ENCODE data around the gene VEGFC. TPM values are rescaled to one million over a fixed set of nuclear protein-coding genes. Genes with fewer than 3 reads are reported as not detected.

Gene VEGFC
- total RNA-seq, 2 experiments from 2014 or later: not detected

DNA sequence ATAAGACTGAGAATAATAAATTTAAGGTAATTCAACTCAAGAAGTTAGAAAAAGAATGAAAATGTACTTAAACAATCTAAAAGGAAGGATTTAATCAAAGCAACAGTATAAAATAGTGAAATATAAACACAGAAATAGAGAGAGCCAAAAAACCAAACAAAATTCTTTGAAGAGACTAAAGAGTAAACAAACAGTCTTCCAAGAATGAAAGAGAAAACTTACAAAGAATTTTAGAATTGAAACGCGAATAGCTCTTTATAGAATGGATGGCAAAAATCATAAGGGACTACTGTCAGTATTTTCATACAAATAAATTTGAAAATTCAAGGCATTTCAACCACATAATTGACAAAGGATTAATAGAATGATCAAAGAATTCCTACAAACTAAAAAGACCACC lies 41.7 kb downstream of the VEGFC start:
- Mint-ChIP-seq H3K27ac (no peak overlapping the region), H3K27me3 (peaks cover 2% of the 10 kb centered on the region), H3K36me3 (no peaks in the 10 kb centered on the region), H3K9me3 (no peaks in the 10 kb centered on the region), H3K4me1 (ENCODE audit: low read depth) (no peaks in the 10 kb centered on the region), H3K4me3 (no peak overlapping the region)
- no peak for DNase-seq
- ChIA-PET CTCF (no interaction called here), POLR2A (no interaction called here)
- intact Hi-C loops (cut with micrococcal nuclease): no loop called here

- Mint-ChIP-seq H3K9me3 (no peaks in the 10 kb centered on the region), H3K36me3 (no peaks in the 10 kb centered on the region), H3K4me1 (ENCODE audit: low read depth) (no peaks in the 10 kb centered on the region), H3K27me3 (no peaks in the 10 kb centered on the region), H3K27ac (no peak overlapping the region), H3K4me3 (no peak overlapping the region)
- ChIA-PET POLR2A (no interaction called here), CTCF (no interaction called here)
- no peak for DNase-seq
- intact Hi-C loops (cut with micrococcal nuclease): no loop called here
These were observed 45.9 kb downstream of the VEGFC start for GRCh38 chr4:176746846-176747245.

DNA sequence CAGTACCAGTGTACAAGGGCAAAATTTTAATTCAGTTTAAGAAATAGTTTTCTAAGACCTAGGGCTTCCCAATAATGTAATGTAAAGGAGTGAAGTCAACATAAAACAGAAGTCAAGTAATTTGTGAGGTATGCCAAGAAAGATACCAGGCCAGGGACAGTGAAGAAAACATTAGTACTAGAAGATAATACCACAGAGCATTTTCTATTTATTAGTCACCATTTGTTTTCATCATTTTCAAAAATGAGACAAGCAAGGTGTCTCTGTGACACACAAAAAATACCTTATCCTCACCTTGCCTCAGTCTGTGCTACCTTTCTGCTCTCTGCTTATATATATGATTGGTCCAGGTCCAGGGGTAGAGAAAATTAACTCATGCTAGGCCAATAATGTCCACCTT lies 46.8 kb downstream of the VEGFC start:
- H3K27me3 Mint-ChIP-seq: no peaks in the 10 kb centered on the region
- no peaks in the 10 kb centered on the region for H3K36me3 Mint-ChIP-seq
- ChIA-PET POLR2A (no interaction called here), CTCF (no interaction called here)
- intact Hi-C loops (cut with micrococcal nuclease): no loop called here
- no peaks in the 10 kb centered on the region for H3K9me3 Mint-ChIP-seq
- no peak for DNase-seq
- no peaks in the 10 kb centered on the region for H3K4me1 Mint-ChIP-seq (ENCODE audit: low read depth)
- H3K27ac Mint-ChIP-seq: no peak overlapping the region
- no peak overlapping the region for H3K4me3 Mint-ChIP-seq

GRCh38 chr4:176744091-176744490 lies 48.6 kb downstream of the VEGFC start:
- no peak for DNase-seq
- no peaks in the 10 kb centered on the region for H3K9me3 Mint-ChIP-seq
- ChIA-PET POLR2A (no interaction called here), CTCF (interaction anchor here (0.7 kb wide), 1 partner anchor 165 kb away, joined by 5 read pairs; no protein-coding TSS in a partner anchor)
- intact Hi-C loops (cut with micrococcal nuclease): no loop called here
- no peaks in the 10 kb centered on the region for H3K27me3 Mint-ChIP-seq
- no peaks in the 10 kb centered on the region for H3K4me1 Mint-ChIP-seq (ENCODE audit: low read depth)
- H3K36me3 Mint-ChIP-seq: no peaks in the 10 kb centered on the region
- no peak overlapping the region for H3K4me3 Mint-ChIP-seq
- no peak overlapping the region for H3K27ac Mint-ChIP-seq

- ChIA-PET CTCF (no interaction called here), POLR2A (no interaction called here)
- Mint-ChIP-seq H3K27ac (no peak overlapping the region), H3K9me3 (no peaks in the 10 kb centered on the region), H3K27me3 (no peaks in the 10 kb centered on the region), H3K4me1 (ENCODE audit: low read depth) (no peaks in the 10 kb centered on the region), H3K4me3 (no peak overlapping the region), H3K36me3 (no peaks in the 10 kb centered on the region)
- intact Hi-C loops (cut with micrococcal nuclease): no loop called here
- no peak for DNase-seq
These were observed 50.5 kb downstream of the VEGFC start for GRCh38 chr4:176742211-176742610.

- Mint-ChIP-seq H3K4me3 (no peak overlapping the region), H3K4me1 (ENCODE audit: low read depth) (no peaks in the 10 kb centered on the region), H3K36me3 (no peaks in the 10 kb centered on the region), H3K27me3 (no peaks in the 10 kb centered on the region), H3K9me3 (no peaks in the 10 kb centered on the region), H3K27ac (no peak overlapping the region)
- ChIA-PET POLR2A (no interaction called here), CTCF (no interaction called here)
- intact Hi-C loops (cut with micrococcal nuclease): no loop called here
- DNase-seq: no peak
These were observed 51.5 kb downstream of the VEGFC start for GRCh38 chr4:176741253-176741652.

DNA sequence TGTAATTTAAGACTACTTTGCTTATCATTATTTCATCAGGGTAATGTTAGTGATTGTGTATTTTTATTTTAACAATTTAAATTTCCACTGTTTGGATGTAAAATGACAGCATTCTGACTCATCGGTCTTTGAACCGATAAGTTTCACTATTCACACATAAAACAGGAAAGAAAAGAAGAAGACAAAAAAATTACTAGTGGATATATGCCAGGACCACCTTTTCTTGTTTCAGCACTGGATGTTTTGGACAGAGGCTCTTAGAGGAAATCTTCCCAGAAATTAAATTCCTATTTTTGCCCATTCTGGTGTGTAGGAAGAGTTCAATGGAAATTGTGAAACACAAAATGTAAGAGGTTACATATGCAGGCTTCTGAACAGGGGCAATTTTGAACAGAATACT lies 57.4 kb downstream of the VEGFC start:
- POLR2A ChIA-PET: no interaction called here
- CTCF ChIA-PET: no interaction called here
- no peaks in the 10 kb centered on the region for H3K4me1 Mint-ChIP-seq (ENCODE audit: low read depth)
- no peak overlapping the region for H3K27ac Mint-ChIP-seq
- no peaks in the 10 kb centered on the region for H3K9me3 Mint-ChIP-seq
- DNase-seq: no peak
- H3K36me3 Mint-ChIP-seq: no peaks in the 10 kb centered on the region
- no peaks in the 10 kb centered on the region for H3K27me3 Mint-ChIP-seq
- H3K4me3 Mint-ChIP-seq: no peak overlapping the region
- intact Hi-C loops (cut with micrococcal nuclease): no loop called here

- Mint-ChIP-seq H3K27me3 (no peaks in the 10 kb centered on the region), H3K36me3 (no peaks in the 10 kb centered on the region), H3K4me3 (no peak overlapping the region), H3K27ac (no peak overlapping the region), H3K4me1 (ENCODE audit: low read depth) (no peaks in the 10 kb centered on the region), H3K9me3 (no peaks in the 10 kb centered on the region)
- DNase-seq: no peak
- intact Hi-C loops (cut with micrococcal nuclease): no loop called here
- ChIA-PET POLR2A (no interaction called here), CTCF (no interaction called here)
These were observed 58.3 kb downstream of the VEGFC start for GRCh38 chr4:176734461-176734860.

DNA sequence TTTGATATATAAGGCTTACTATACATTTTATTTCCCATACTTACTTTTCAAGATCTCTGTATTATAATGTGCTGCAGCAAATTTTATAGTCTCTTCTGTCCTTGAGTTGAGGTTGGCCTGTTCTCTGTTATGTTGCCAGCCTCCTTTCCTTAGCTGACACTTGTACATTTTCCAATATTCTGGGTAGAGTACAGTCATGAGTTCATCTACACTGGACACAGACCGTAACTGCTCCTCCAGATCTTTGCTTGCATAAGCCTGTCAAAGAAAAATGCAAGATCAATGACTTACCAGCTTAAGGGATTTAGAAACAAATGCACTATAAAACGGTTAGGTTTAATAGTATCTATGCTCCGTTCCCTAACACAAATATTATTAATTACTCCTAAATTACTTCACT lies 63.2 kb downstream of the VEGFC start:
- ChIA-PET POLR2A (no interaction called here), CTCF (no interaction called here)
- Mint-ChIP-seq H3K4me1 (ENCODE audit: low read depth) (no peaks in the 10 kb centered on the region), H3K9me3 (no peaks in the 10 kb centered on the region), H3K27ac (no peak overlapping the region), H3K36me3 (no peaks in the 10 kb centered on the region), H3K27me3 (no peaks in the 10 kb centered on the region), H3K4me3 (no peak overlapping the region)
- intact Hi-C loops (cut with micrococcal nuclease): no loop called here
- no peak for DNase-seq

DNA sequence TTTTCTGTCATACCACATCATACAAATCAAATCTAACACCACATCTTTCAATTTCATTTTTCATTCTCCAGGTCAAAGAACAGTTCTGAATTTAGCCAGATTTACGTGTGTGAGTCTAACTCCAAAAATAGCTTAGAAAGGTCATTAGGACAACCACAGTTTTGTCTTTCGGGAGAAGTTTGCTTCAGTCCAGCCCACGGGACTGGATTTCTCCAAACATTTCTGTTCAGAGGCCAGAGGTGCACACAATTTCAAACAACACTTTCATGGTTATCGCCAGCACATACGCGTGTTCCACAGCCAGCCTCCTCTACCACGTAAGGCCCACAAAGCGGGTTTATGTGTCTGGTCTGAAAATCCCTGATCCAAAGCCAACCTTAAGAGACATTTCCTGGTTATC lies 65.9 kb downstream of the VEGFC start:
- ChIA-PET CTCF (no interaction called here), POLR2A (no interaction called here)
- DNase-seq: no peak
- Mint-ChIP-seq H3K27me3 (no peaks in the 10 kb centered on the region), H3K9me3 (no peaks in the 10 kb centered on the region), H3K36me3 (no peaks in the 10 kb centered on the region), H3K4me1 (ENCODE audit: low read depth) (no peaks in the 10 kb centered on the region), H3K27ac (no peak overlapping the region), H3K4me3 (no peak overlapping the region)
- intact Hi-C loops (cut with micrococcal nuclease): no loop called here

DNA sequence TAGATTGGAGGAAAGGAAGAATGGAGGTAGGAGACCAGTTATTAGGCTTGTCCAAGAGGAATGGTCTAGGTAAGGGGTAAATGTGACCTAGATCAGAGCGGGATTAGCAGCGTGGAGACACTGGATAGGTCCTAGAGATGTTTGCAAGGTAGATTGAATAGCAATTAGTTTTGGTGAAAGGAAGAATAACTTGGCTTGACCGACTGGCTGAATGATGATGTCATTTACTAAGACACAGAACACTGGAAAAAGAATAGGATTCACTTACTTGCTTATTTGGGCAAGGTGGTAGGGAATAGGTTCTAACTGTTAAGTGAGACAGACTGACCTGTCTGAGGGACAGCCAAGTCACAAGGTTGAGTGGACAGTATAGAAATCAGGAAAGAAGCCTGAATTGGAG lies 71.3 kb downstream of the VEGFC start:
- ChIA-PET POLR2A (no interaction called here), CTCF (no interaction called here)
- no peaks in the 10 kb centered on the region for H3K4me1 Mint-ChIP-seq (ENCODE audit: low read depth)
- DNase-seq: no peak
- no peaks in the 10 kb centered on the region for H3K27me3 Mint-ChIP-seq
- H3K27ac Mint-ChIP-seq: no peak overlapping the region
- intact Hi-C loops (cut with micrococcal nuclease): no loop called here
- no peak overlapping the region for H3K4me3 Mint-ChIP-seq
- H3K9me3 Mint-ChIP-seq: no peaks in the 10 kb centered on the region
- no peaks in the 10 kb centered on the region for H3K36me3 Mint-ChIP-seq

- DNase-seq: no peak
- no peaks in the 10 kb centered on the region for H3K9me3 Mint-ChIP-seq
- intact Hi-C loops (cut with micrococcal nuclease): no loop called here
- POLR2A ChIA-PET: no interaction called here
- CTCF ChIA-PET: no interaction called here
- no peak overlapping the region for H3K4me3 Mint-ChIP-seq
- H3K27me3 Mint-ChIP-seq: no peaks in the 10 kb centered on the region
- no peaks in the 10 kb centered on the region for H3K36me3 Mint-ChIP-seq
- H3K4me1 Mint-ChIP-seq (ENCODE audit: low read depth): no peaks in the 10 kb centered on the region
- H3K27ac Mint-ChIP-seq: no peak overlapping the region
These were observed 73.8 kb downstream of the VEGFC start for GRCh38 chr4:176718881-176719280.

DNA sequence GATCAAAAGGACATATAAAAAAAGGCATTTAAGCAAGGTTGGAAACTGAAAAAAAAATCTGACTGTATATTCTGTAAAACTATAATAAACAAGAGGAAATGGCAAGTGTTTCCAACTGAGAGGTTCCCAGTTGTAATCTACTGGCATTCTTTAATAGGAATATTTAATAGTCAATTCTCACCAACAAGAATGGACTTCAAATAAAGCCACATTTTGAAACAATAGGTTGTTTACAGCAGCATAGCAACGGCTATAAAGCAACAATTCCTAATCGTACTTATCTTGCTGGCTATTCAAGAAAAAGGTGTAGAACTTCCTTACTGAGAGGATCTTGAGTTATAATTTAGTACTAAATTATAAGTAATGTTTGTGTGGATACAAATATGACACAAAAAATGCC lies 75.5 kb downstream of the VEGFC start:
- no peaks in the 10 kb centered on the region for H3K27me3 Mint-ChIP-seq
- H3K4me3 Mint-ChIP-seq: no peak overlapping the region
- POLR2A ChIA-PET: no interaction called here
- no peaks in the 10 kb centered on the region for H3K36me3 Mint-ChIP-seq
- no peak for DNase-seq
- no peak overlapping the region for H3K27ac Mint-ChIP-seq
- H3K4me1 Mint-ChIP-seq (ENCODE audit: low read depth): no peaks in the 10 kb centered on the region
- CTCF ChIA-PET: no interaction called here
- H3K9me3 Mint-ChIP-seq: no peaks in the 10 kb centered on the region
- intact Hi-C loops (cut with micrococcal nuclease): no loop called here

DNA sequence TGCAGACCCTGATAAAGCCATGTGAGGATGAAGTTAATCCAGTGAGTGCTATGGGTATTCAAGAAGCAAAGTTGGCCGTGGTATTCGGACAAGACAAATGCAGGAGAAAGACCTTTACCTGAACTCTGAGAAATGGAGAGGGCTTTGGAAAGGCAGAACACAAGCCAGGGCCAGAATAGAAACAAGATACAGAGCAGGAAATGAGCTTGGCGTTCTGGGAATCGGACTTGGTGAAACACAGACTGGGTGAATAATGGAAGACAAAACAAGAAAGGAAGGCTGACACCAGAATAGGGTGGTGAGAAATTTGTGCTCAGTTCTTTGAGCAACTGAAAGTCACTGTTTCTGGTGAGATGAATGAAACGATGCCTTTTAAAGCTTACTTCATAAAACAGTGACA lies 83.3 kb downstream of the VEGFC start:
- Mint-ChIP-seq H3K4me3 (no peak overlapping the region), H3K27ac (no peak overlapping the region), H3K27me3 (no peaks in the 10 kb centered on the region), H3K36me3 (no peaks in the 10 kb centered on the region), H3K4me1 (ENCODE audit: low read depth) (no peaks in the 10 kb centered on the region), H3K9me3 (no peaks in the 10 kb centered on the region)
- POLR2A ChIA-PET: no interaction called here
- CTCF ChIA-PET: no interaction called here
- intact Hi-C loops (cut with micrococcal nuclease): no loop called here
- no peak for DNase-seq

Measured in activated CD4-positive, alpha-beta memory T cell treated with anti-CD3 and anti-CD28 coated beads for 36 hours (primary cell).